ENCODE results near the gene SLC27A4. TPM values are rescaled to one million over a fixed set of nuclear protein-coding genes. Genes with fewer than 3 reads are reported as not detected.

SLC27A4 gene
- total RNA-seq, 1 experiment from 2014 or later: 17.0 TPM

DNA sequence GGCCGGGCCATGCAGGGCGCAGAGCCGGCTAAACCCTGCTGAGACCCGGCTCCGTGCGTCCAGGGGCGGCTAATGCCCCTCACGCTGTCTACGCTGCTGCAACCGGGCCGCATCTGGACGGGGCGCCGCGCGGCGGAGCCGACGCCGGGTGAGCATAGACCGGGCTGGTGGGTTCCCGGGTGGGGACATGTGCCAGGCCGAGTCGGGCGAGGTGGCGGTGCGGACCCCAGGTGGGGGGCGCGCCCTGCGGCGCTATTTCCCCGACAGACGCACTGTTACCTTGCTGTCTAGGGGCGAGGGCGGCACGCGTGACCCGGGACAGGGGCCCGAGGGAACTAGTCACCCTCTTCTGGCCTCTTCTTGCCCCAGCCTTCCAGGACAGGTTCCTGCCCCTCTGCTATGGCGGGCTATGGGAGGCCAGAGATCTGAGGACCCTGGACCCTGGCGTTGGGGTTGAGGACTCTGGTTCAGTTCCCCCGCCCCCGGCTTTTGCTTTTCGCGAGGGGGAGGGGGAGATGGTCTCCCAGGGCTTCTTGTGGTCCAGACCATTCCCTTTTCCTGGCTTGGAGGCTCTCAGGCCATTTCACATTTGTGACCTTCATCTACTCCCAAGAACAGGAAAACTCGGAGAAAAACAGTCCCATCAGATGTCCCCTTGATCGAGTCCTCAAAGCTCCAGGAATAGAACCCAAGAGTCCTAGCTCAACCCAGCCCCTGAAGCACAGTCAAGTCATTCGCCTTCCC lies 536 bp downstream of the SLC27A4 start:
- peak overlapping the region; percentile 88 to 93 for H3K4me3 Mint-ChIP-seq
- H3K4me2 ChIP-seq (ENCODE audit: insufficient read depth, insufficient read length, low read length): peak overlapping the region; percentile 70
- H2BK15ac ChIP-seq (ENCODE audit: low read depth, low read length): no peak overlapping the region
- H4K20me1 ChIP-seq (ENCODE audit: control insufficient read depth, insufficient read depth, insufficient read length): no peaks in the 10 kb centered on the region
- no peaks in the 10 kb centered on the region for H3K27me3 Mint-ChIP-seq (ENCODE audit: low read depth)
- no peak overlapping the region for H3K27ac ChIP-seq (ENCODE audit: insufficient read length, low read depth, low read length)
- peak overlapping the region in 1 of 3 experiments; percentile 40; a peak in 1 of 7 replicates for H3K27ac Mint-ChIP-seq
- H3K56ac ChIP-seq (ENCODE audit: insufficient read length, low read depth, low read length): no peak overlapping the region
- H3T11ph ChIP-seq (ENCODE audit: low read length): no peak overlapping the region
- H4K5ac ChIP-seq (ENCODE audit: insufficient read length, low read depth, low read length): no peak overlapping the region
- no peaks in the 10 kb centered on the region for H3K4me1 ChIP-seq (ENCODE audit: insufficient read depth, low read length)
- H3K18ac ChIP-seq (ENCODE audit: insufficient read length, low read depth, low read length): no peak overlapping the region
- H2BK5ac ChIP-seq (ENCODE audit: insufficient read length, low read length): no peak overlapping the region
- H3K4me1 Mint-ChIP-seq: peaks cover 4 to 5% of the 10 kb centered on the region in 2 experiments
- no peak overlapping the region for H2BK120ac ChIP-seq (ENCODE audit: low read depth, low read length, poor library complexity, severe bottlenecking)
- H3K14ac ChIP-seq (ENCODE audit: insufficient read depth, low read length): no peak overlapping the region; the same call in 1 of the 2 replicates
- peaks cover 4 to 22% (median 10%) of the 10 kb centered on the region in 3 experiments for H3K36me3 Mint-ChIP-seq (ENCODE audit: insufficient read depth in 1 of 3, low read depth in 3 of 3)
- no peak overlapping the region for H2AFZ ChIP-seq (ENCODE audit: low read length)
- no peaks in the 10 kb centered on the region for H3K79me1 ChIP-seq (ENCODE audit: insufficient read depth, low read depth, low read length, poor library complexity, severe bottlenecking)
- no peak overlapping the region for H3K4ac ChIP-seq (ENCODE audit: low read depth, low read length)
- TF ChIP-seq, protein P1, sequence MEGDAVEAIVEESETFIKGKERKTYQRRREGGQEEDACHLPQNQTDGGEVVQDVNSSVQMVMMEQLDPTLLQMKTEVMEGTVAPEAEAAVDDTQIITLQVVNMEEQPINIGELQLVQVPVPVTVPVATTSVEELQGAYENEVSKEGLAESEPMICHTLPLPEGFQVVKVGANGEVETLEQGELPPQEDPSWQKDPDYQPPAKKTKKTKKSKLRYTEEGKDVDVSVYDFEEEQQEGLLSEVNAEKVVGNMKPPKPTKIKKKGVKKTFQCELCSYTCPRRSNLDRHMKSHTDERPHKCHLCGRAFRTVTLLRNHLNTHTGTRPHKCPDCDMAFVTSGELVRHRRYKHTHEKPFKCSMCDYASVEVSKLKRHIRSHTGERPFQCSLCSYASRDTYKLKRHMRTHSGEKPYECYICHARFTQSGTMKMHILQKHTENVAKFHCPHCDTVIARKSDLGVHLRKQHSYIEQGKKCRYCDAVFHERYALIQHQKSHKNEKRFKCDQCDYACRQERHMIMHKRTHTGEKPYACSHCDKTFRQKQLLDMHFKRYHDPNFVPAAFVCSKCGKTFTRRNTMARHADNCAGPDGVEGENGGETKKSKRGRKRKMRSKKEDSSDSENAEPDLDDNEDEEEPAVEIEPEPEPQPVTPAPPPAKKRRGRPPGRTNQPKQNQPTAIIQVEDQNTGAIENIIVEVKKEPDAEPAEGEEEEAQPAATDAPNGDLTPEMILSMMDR (conservative IDR thresholded peaks at IDR 0.05): no peak
- peak; percentile 41 for DNase-seq
- H4K8ac ChIP-seq (replicated peaks; ENCODE audit: insufficient read length, low read depth, low read length): no peak overlapping the region
- no peak overlapping the region for H3K9ac ChIP-seq (ENCODE audit: extremely low read depth, insufficient read length, low read length)
- no peak overlapping the region for H4K91ac ChIP-seq (ENCODE audit: insufficient read length, low read depth, low read length)
- H3K23me2 ChIP-seq (ENCODE audit: insufficient read length, low read depth, low read length, poor library complexity, severe bottlenecking): peaks cover 3% of the 10 kb centered on the region
- H2BK20ac ChIP-seq (ENCODE audit: low read depth, low read length, poor library complexity, severe bottlenecking): no peak overlapping the region
- H3K9me3 ChIP-seq (ENCODE audit: control insufficient read depth, low read depth, low read length): no peaks in the 10 kb centered on the region
- no peak overlapping the region for H2AK5ac ChIP-seq (ENCODE audit: insufficient read length, low read length)
- WGBS (ENCODE audit: extremely low coverage, insufficient read length, low lambda C conversion rate): no CpG with 5 or more reads among the region's 48 CpGs
- H3K79me2 ChIP-seq (ENCODE audit: insufficient read depth, low read length): no peaks in the 10 kb centered on the region
- no peaks in the 10 kb centered on the region for H3K27me3 ChIP-seq (ENCODE audit: insufficient read depth, low read length)
- no peaks in the 10 kb centered on the region for H3K9me3 Mint-ChIP-seq
- no peak overlapping the region for H3K23ac ChIP-seq (ENCODE audit: insufficient read length, low read depth, low read length)
- H2BK12ac ChIP-seq (ENCODE audit: insufficient read length, low read depth, low read length): no peak overlapping the region

Data from H9 (cell line).